ENCODE results near the gene CMTM8.

CMTM8 gene

DNA sequence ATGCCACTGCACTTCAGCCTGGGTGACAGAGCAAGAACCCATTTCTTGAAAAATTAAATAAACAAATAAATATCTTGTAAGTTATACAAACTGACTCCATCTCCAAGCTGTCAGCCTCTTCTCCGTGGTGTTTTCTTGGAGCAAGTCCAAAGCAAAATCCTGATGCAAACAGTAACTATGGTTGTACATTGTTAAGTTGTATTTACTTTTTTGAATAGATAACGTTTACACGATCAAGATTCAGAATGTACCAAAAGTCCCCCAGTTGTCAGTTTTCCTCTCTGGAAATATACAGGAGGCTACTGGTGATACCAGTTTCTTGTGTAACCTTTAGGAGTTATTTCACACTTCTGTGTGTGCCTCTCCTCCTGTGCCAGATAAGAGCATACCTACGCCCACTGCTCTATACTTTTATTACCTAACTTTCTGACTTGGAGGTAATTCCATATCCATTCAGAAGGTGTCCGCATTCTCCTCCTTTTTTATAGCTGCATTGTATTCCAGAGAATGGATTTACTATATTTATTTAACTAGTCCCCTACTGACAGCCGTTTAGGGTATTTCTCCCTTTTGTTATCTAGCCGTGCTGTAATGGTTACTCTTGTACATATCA is 167.3 kb downstream of the CMTM8 start:
- Histone ChIP-seq H3K36me3 (ENCODE audit: control insufficient read depth, low read depth, low read length) (no peaks in the 10 kb centered on the region), H3K27me3 (ENCODE audit: control insufficient read depth, insufficient read depth, low read length) (no peaks in the 10 kb centered on the region), H3K4me3 (ENCODE audit: low read length) (no peak overlapping the region), H3K9me3 (ENCODE audit: control insufficient read depth, low read depth, low read length) (no peaks in the 10 kb centered on the region), H3K4me1 (ENCODE audit: control insufficient read depth, low read depth, low read length) (peaks cover 34% of the 10 kb centered on the region), H3K9ac (ENCODE audit: low read length) (no peak overlapping the region), H3K27ac (ENCODE audit: low read length) (no peak overlapping the region)

DNA sequence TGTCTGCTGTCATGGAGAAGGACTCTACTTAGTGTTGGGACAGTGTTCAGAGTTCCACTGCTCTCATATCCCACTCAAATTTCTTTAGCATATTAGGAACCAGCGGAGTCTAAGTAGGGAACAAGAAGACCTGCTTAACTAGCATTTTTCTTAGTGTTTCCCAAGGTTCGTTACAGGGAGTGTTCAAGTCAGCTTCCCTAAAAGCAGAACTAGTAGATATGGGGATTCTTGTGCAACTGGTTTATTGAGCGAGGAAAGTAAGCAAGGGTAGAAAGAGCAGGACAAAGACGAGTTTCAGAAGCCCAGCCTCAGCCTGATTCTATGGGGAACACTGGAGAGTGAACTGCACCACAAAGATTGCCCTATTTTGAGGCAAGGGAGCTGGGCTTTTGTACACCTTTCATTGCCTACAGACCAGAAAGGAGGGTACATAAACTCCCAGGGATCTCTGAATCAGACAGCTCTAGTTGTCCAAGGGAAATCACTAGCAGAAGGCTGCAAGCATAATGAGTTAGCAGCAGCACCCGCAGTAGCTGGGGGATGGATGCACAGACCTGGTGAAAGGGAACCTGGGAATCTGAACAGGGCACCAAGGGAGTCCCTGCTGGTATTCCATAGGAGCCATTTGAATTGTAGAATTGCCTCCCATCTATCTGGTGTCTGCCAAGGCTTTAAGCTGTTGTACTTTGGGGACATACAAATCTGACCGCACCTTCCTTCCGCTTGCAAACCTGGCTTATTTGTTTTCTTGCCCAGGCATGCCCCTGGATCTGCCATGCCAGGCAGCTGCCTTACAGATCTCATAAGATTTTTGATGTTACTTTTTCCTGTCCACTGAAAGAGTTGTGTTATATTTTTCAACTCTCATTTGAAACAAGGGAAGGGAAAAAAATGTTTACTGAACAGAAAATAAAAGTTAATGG is 168.3 kb downstream of the CMTM8 start:
- Histone ChIP-seq H3K4me1 (ENCODE audit: control insufficient read depth, low read depth, low read length) (peaks cover 29% of the 10 kb centered on the region), H3K9me3 (ENCODE audit: control insufficient read depth, low read depth, low read length) (no peaks in the 10 kb centered on the region), H3K27ac (ENCODE audit: low read length) (no peak overlapping the region), H3K36me3 (ENCODE audit: control insufficient read depth, low read depth, low read length) (no peaks in the 10 kb centered on the region), H3K27me3 (ENCODE audit: control insufficient read depth, insufficient read depth, low read length) (no peaks in the 10 kb centered on the region), H3K9ac (ENCODE audit: low read length) (no peak overlapping the region), H3K4me3 (ENCODE audit: low read length) (no peak overlapping the region)

DNA sequence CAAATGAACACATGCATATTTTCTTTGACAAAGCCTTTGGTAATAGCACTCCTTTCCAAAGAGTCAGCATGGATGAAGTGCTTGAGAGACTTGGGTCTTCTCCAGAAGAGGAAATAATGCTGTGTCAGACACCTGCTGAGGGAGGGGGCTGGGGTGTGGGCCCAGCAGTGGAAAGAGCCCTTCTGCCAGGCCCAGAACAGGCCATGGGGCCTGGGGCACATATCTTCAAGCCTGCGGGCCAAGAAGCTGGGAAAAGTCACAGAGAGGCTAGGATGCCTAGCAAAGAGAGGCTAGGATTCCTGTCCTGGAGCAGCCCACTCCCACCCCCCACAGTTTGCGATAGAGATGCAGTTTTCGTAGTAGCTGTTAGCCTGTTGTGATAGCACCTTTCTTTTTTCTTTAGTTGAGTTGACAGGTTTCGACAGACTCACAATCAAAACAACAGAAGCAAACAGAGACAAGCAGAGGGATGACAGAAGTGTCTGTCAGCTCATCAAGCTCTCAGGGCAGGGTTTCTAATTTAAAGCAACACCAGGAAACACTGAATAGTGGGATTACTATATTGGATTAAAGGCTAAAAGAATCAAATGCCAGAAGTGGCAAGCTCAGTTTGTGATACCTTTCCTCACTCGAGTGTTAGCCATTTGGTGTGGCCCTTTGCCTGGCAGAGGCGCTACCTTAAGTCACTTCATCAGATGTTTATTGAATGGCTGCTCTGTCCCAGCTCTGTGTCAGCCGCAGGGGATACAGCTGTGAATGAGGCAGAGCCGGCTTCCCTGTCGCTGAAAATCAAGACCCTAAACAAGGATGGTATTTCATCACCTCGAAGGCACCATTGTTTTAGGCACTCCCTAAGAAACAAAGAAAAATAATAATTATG is 172.1 kb downstream of the CMTM8 start:
- H3K9ac ChIP-seq (ENCODE audit: low read length) = no peak overlapping the region
- no peak overlapping the region for H3K4me3 ChIP-seq (ENCODE audit: low read length)
- no peak overlapping the region for H3K27ac ChIP-seq (ENCODE audit: low read length)
- H3K36me3 ChIP-seq (ENCODE audit: control insufficient read depth, low read depth, low read length) = no peaks in the 10 kb centered on the region
- H3K27me3 ChIP-seq (ENCODE audit: control insufficient read depth, insufficient read depth, low read length) = no peaks in the 10 kb centered on the region
- H3K9me3 ChIP-seq (ENCODE audit: control insufficient read depth, low read depth, low read length) = no peaks in the 10 kb centered on the region
- H3K4me1 ChIP-seq (ENCODE audit: control insufficient read depth, low read depth, low read length) = peaks cover 37% of the 10 kb centered on the region

GRCh38 chr3:32411442-32411841 is 173.0 kb downstream of the CMTM8 start:
- Histone ChIP-seq H3K4me1 (ENCODE audit: control insufficient read depth, low read depth, low read length) (peaks cover 36% of the 10 kb centered on the region), H3K4me3 (ENCODE audit: low read length) (no peak overlapping the region), H3K9ac (ENCODE audit: low read length) (no peak overlapping the region), H3K27ac (ENCODE audit: low read length) (no peak overlapping the region), H3K36me3 (ENCODE audit: control insufficient read depth, low read depth, low read length) (no peaks in the 10 kb centered on the region), H3K27me3 (ENCODE audit: control insufficient read depth, insufficient read depth, low read length) (no peaks in the 10 kb centered on the region), H3K9me3 (ENCODE audit: control insufficient read depth, low read depth, low read length) (no peaks in the 10 kb centered on the region)

DNA sequence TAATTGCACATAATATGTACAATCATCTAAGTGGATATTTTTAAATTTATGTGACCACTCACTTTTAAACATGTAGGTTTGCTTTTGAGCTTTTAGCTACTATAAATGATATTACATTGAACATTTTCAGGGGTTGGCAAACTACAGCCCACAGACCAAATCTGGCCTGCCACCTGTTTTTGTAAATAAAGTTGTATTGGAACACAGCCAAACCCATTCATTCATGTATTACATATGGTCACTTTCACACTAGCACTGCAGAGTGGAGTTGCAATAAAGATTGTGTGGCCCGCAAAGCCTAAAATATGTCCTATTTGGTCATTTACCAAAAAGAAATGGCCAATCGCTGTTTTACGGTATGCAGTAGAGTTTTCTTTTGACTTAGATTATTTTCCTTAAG is 174.4 kb downstream of the CMTM8 start:
- Histone ChIP-seq H3K4me1 (ENCODE audit: control insufficient read depth, low read depth, low read length) (peaks cover 28% of the 10 kb centered on the region), H3K27me3 (ENCODE audit: control insufficient read depth, insufficient read depth, low read length) (no peaks in the 10 kb centered on the region), H3K4me3 (ENCODE audit: low read length) (no peak overlapping the region), H3K9ac (ENCODE audit: low read length) (no peak overlapping the region), H3K27ac (ENCODE audit: low read length) (no peak overlapping the region), H3K9me3 (ENCODE audit: control insufficient read depth, low read depth, low read length) (no peaks in the 10 kb centered on the region), H3K36me3 (ENCODE audit: control insufficient read depth, low read depth, low read length) (no peaks in the 10 kb centered on the region)

DNA sequence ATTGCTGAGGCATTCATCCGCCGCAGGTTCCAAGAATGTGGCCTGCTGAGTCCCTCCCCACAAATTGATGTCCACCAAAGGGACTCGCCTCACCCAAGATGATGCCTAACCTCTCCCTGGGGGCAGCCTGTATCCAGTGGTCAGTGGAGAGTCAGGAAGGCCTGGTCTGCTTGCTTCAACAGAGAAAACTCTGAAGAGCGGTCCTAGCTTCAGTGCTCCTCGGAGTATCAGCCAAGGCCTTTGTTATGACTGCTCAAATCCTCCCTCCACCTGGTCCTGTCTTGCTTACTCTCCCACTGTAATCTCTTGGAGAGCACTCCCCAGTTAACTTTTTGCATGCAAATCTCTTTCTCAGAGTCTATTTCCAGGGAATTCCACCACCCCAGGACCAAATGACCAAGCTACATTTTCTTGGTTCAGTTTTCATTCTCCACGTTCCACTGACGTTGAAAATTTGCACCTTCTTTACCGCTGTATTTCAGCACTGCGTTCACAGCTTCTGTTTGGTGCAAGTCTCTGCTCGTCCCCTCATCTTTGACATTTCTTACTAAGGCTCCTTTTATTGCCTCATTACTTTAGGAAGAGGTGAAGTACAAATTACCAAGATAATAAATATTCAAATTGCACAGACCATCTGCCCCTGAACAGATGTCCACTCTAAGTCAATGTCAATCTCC is 175.5 kb downstream of the CMTM8 start:
- no peaks in the 10 kb centered on the region for H3K9me3 ChIP-seq (ENCODE audit: control insufficient read depth, low read depth, low read length)
- no peaks in the 10 kb centered on the region for H3K27me3 ChIP-seq (ENCODE audit: control insufficient read depth, insufficient read depth, low read length)
- H3K9ac ChIP-seq (ENCODE audit: low read length) = no peak overlapping the region
- H3K4me3 ChIP-seq (ENCODE audit: low read length) = no peak overlapping the region
- no peaks in the 10 kb centered on the region for H3K36me3 ChIP-seq (ENCODE audit: control insufficient read depth, low read depth, low read length)
- H3K27ac ChIP-seq (ENCODE audit: low read length) = no peak overlapping the region
- H3K4me1 ChIP-seq (ENCODE audit: control insufficient read depth, low read depth, low read length) = peaks cover 28% of the 10 kb centered on the region

DNA sequence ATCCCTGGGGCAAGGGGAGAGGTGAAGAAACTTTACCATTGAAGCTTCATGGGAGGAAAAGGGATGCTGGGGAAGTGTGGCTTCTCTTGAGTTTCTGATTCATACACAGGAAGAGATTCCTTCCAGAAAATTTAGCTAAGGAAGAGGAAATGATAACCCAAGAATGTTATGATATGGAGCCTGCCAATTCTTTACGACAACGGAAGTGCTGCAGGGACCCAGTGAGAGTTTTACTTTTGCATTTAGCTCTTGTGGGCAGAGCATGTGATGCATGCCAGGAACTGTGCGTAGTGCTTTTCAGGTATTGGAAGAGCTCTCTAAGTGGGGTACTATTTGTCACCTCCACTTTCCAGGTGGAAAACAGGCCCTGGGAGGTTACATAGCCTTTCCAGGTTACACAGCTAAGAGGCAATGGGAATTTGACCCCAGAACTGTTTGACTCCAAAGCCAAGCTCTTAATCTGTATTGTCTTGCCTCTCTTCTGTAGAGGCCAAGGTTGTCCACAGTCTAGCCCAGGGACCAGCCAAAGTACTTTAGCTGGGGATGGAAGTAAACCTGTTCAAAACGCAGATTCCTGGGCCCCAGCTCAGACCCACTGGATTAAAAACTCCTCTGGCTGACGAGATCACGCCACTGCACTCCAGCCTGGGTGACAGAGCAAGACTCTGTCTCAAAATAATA is 176.2 kb downstream of the CMTM8 start:
- Histone ChIP-seq H3K4me3 (ENCODE audit: low read length) (no peak overlapping the region), H3K27me3 (ENCODE audit: control insufficient read depth, insufficient read depth, low read length) (no peaks in the 10 kb centered on the region), H3K9ac (ENCODE audit: low read length) (no peak overlapping the region), H3K9me3 (ENCODE audit: control insufficient read depth, low read depth, low read length) (no peaks in the 10 kb centered on the region), H3K36me3 (ENCODE audit: control insufficient read depth, low read depth, low read length) (no peaks in the 10 kb centered on the region), H3K27ac (ENCODE audit: low read length) (no peak overlapping the region), H3K4me1 (ENCODE audit: control insufficient read depth, low read depth, low read length) (peaks cover 26% of the 10 kb centered on the region)

DNA sequence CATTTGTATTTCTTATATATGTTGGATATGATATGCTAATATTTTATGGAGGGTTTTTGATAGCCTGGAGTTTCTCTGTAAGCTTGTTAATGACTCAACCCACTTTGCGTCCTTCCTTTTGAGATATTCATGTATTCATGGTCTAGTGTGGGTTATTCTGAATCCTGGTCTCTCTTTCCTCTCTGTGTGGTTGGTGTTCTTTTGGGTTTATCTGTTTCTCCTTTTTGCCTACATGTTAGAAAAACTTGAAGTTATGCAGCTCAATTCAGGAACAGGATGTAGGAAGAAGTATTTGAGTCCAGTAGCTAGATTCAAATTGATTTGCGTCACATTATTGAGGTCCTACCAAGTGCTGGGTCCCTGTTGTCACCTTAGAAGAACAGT is 181.3 kb downstream of the CMTM8 start:
- Histone ChIP-seq H3K27me3 (ENCODE audit: control insufficient read depth, insufficient read depth, low read length) (no peaks in the 10 kb centered on the region), H3K9ac (ENCODE audit: low read length) (no peak overlapping the region), H3K4me3 (ENCODE audit: low read length) (no peak overlapping the region), H3K4me1 (ENCODE audit: control insufficient read depth, low read depth, low read length) (peaks cover 14% of the 10 kb centered on the region), H3K36me3 (ENCODE audit: control insufficient read depth, low read depth, low read length) (no peaks in the 10 kb centered on the region), H3K9me3 (ENCODE audit: control insufficient read depth, low read depth, low read length) (no peaks in the 10 kb centered on the region), H3K27ac (ENCODE audit: low read length) (no peak overlapping the region)
